ENCODE measurements around the gene EPX. TPM values are rescaled to one million over a fixed set of nuclear protein-coding genes. Genes with fewer than 3 reads are reported as not detected.

EPX gene
- total RNA-seq, 1 donor from 2014 or later, result not detected

GRCh38 chr17:58252141-58252540 lies 59.6 kb downstream of the EPX start:
- no peak for DNase-seq (ENCODE audit: low read depth in 2 of 2)

- no peak for DNase-seq (ENCODE audit: low read depth in 2 of 2)
Observed at GRCh38 chr17:58253082-58253481, 60.6 kb downstream of the EPX start.

Other genes with a start within 250 kb of the EPX start
- 3.2 and 4.6 TPM in 2 replicates for gene CUEDC1, start 237.3 kb upstream of the EPX start, total RNA-seq
- gene VEZF1, start 204.5 kb upstream of the EPX start, total RNA-seq, result 18.7 and 23.0 TPM in 2 replicates
- 300 and 316 TPM in 2 replicates for gene SRSF1, start 185.5 kb upstream of the EPX start, total RNA-seq
- 8.5 and 14.7 TPM in 2 replicates for gene DYNLL2, start 109.3 kb upstream of the EPX start, total RNA-seq
- gene OR4D1, start 44.3 kb upstream of the EPX start, total RNA-seq, result not detected in 2 replicates
- not detected in 2 replicates for gene OR4D2, start 25.7 kb upstream of the EPX start, total RNA-seq
- 8.1 and 9.6 TPM in 2 replicates for gene MKS1, start 26.5 kb downstream of the EPX start, total RNA-seq
- gene LPO, start 45.9 kb downstream of the EPX start, total RNA-seq, result not detected in 2 replicates
- gene MPO, start 88.2 kb downstream of the EPX start, total RNA-seq, result 0.22 TPM in 1 of 2 replicates, not detected in the other
- gene TSPOAP1, start 136.1 kb downstream of the EPX start, total RNA-seq, result under 0.01 TPM in 1 of 2 replicates, not detected in the other
- 50.8 and 55.0 TPM in 2 replicates for gene SUPT4H1, start 159.5 kb downstream of the EPX start, total RNA-seq
- gene RNF43, start 224.8 kb downstream of the EPX start, total RNA-seq, result under 0.01 TPM in 1 of 2 replicates, not detected in the other

Data from lung microvascular endothelial cell (primary cell).